ENCODE results near the gene NOXA1.

DNA sequence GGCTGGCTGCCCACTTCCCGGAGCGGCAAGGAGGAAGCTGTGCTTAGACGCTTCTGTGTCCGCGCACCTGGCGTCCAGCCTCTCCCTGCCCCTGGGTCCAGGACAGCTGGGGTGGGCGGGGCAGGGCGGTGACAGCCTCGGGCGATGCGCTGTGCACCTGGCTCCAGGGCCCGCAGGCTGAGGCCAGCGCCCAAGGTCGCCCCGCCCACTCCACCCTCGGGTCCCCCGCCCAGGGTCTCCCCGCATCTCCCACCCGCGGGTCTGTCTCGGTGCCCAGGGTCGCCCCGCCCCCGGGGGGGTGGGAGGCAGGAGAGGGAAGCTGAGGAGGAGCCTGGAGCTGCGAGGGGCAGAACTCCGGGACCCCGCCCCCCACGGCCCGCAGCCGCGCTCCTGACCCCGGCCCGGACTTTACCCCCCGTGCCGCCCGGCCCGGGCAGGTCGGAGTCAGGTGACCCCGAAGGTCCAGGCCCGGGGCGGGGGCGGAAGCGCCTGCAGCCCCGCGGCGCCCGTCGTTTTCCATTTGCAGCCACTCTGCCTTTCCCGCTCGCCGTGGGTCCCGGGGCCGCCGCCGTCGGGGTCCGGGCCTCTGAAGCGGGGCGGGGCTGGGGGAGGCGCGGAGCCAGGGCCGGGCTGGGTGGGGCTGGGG, 18.2 kb downstream of the NOXA1 start, which contains the start of gene ENTPD8:
- TF ChIP-seq, protein P1, sequence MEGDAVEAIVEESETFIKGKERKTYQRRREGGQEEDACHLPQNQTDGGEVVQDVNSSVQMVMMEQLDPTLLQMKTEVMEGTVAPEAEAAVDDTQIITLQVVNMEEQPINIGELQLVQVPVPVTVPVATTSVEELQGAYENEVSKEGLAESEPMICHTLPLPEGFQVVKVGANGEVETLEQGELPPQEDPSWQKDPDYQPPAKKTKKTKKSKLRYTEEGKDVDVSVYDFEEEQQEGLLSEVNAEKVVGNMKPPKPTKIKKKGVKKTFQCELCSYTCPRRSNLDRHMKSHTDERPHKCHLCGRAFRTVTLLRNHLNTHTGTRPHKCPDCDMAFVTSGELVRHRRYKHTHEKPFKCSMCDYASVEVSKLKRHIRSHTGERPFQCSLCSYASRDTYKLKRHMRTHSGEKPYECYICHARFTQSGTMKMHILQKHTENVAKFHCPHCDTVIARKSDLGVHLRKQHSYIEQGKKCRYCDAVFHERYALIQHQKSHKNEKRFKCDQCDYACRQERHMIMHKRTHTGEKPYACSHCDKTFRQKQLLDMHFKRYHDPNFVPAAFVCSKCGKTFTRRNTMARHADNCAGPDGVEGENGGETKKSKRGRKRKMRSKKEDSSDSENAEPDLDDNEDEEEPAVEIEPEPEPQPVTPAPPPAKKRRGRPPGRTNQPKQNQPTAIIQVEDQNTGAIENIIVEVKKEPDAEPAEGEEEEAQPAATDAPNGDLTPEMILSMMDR (IDR thresholded peaks at IDR 0.05), result no peak
- TF ChIP-seq POLR2A (IDR thresholded peaks at IDR 0.05), result no peak

Data from right lobe of liver (tissue), 4 donors.